H9 (cell line): ENCODE measurements around the gene HSD11B1. TPM values are rescaled to one million over a fixed set of nuclear protein-coding genes. Genes with fewer than 3 reads are reported as not detected.
A peak's percentile ranks its signal among the peaks of the same experiment; 100 is the strongest.

Source experiments
- DNase-seq: peaks from one replicate; pipeline ENCODE4 v3.0.0-alpha.2; 2017
- H2AFZ ChIP-seq: one replicate; pipeline ENCODE4 v1.6.1; 2013; ENCODE audit warnings: mild to moderate bottlenecking, low read length, control low read depth, moderate library complexity
- H2AK5ac ChIP-seq: 2 replicates; pipeline ENCODE4 v1.6.1; 2013; ENCODE audit warnings: low read length, control low read depth, mixed read lengths; ENCODE audit not compliant: insufficient read length
- H2BK120ac ChIP-seq: one replicate; pipeline ENCODE4 v1.6.1; 2013; ENCODE audit warnings: low read depth, mild to moderate bottlenecking, low read length, control low read depth, inconsistent platforms; ENCODE audit not compliant: poor library complexity, severe bottlenecking
- H2BK12ac ChIP-seq: 2 replicates; pipeline ENCODE4 v1.6.1; 2013; ENCODE audit warnings: low read length, control low read depth, mixed read lengths, low read depth; ENCODE audit not compliant: insufficient read length
- H2BK15ac ChIP-seq: 2 replicates; pipeline ENCODE4 v1.6.1; 2013; ENCODE audit warnings: low read depth, low read length, control low read depth
- H2BK20ac ChIP-seq: one replicate; pipeline ENCODE4 v1.6.1; 2013; ENCODE audit warnings: low read depth, mild to moderate bottlenecking, low read length, control low read depth, inconsistent platforms; ENCODE audit not compliant: poor library complexity, severe bottlenecking
- H2BK5ac ChIP-seq: 2 replicates; pipeline ENCODE4 v1.6.1; 2013; ENCODE audit warnings: low read length, control low read depth, mixed read lengths; ENCODE audit not compliant: insufficient read length
- H3K14ac ChIP-seq: 2 replicates; pipeline ENCODE4 v1.6.1; 2013; ENCODE audit warnings: low read length, control low read depth; ENCODE audit not compliant: insufficient read depth
- H3K18ac ChIP-seq: 2 replicates; pipeline ENCODE4 v1.6.1; 2013; ENCODE audit warnings: low read depth, mild to moderate bottlenecking, mixed read lengths, low read length, control low read depth; ENCODE audit not compliant: insufficient read length
- H3K23ac ChIP-seq: 2 replicates; pipeline ENCODE4 v1.6.1; 2013; ENCODE audit warnings: low read length, control low read depth, mixed read lengths, low read depth; ENCODE audit not compliant: insufficient read length
- H3K23me2 ChIP-seq: 2 replicates; pipeline ENCODE4 v1.6.1; 2013; ENCODE audit warnings: low read depth, mild to moderate bottlenecking, mixed read lengths, low read length, control low read depth; ENCODE audit not compliant: insufficient read length, poor library complexity, severe bottlenecking
- H3K27ac ChIP-seq: 2 replicates; pipeline ENCODE4 v1.5.1; 2013; ENCODE audit warnings: low read length, control low read depth, mixed read lengths, low read depth; ENCODE audit not compliant: insufficient read length
- H3K27me3 ChIP-seq: 2 replicates; pipeline ENCODE4 v1.6.1; 2013; ENCODE audit warnings: low read length, control low read depth, inconsistent platforms; ENCODE audit not compliant: insufficient read depth
- H3K4ac ChIP-seq: 2 replicates; pipeline ENCODE4 v1.6.1; 2013; ENCODE audit warnings: low read depth, mild to moderate bottlenecking, control low read depth, inconsistent platforms, low read length, moderate library complexity
- H3K4me1 ChIP-seq: 2 replicates; pipeline ENCODE4 v1.6.1; 2013; ENCODE audit warnings: low read length, control low read depth, inconsistent platforms; ENCODE audit not compliant: insufficient read depth
- H3K4me2 ChIP-seq: 2 replicates; pipeline ENCODE4 v1.6.1; 2013; ENCODE audit warnings: low read length, control low read depth, mixed read lengths; ENCODE audit not compliant: insufficient read length, insufficient read depth
- H3K56ac ChIP-seq: 2 replicates; pipeline ENCODE4 v1.6.1; 2013; ENCODE audit warnings: low read depth, mild to moderate bottlenecking, mixed read lengths, low read length, control low read depth; ENCODE audit not compliant: insufficient read length
- H3K79me1 ChIP-seq: 2 replicates; pipeline ENCODE4 v1.6.1; 2013; ENCODE audit warnings: low read depth, mild to moderate bottlenecking, moderate library complexity, low read length, control low read depth, inconsistent platforms; ENCODE audit not compliant: insufficient read depth, poor library complexity, severe bottlenecking
- H3K79me2 ChIP-seq: 2 replicates; pipeline ENCODE4 v1.6.1; 2013; ENCODE audit warnings: low read length, control low read depth, inconsistent platforms; ENCODE audit not compliant: insufficient read depth
- H3K9ac ChIP-seq: 2 replicates; pipeline ENCODE4 v1.6.1; 2013; ENCODE audit warnings: low read length, control low read depth, mixed read lengths; ENCODE audit not compliant: insufficient read length; ENCODE audit errors: extremely low read depth
- H3K9me3 ChIP-seq: one replicate; pipeline ENCODE4 v1.6.1; 2013; ENCODE audit warnings: low read depth, low read length, inconsistent platforms; ENCODE audit not compliant: control insufficient read depth
- H3T11ph ChIP-seq: one replicate; pipeline ENCODE4 v1.6.1; 2013; ENCODE audit warnings: mild to moderate bottlenecking, low read length, control low read depth, inconsistent platforms
- H4K20me1 ChIP-seq: one replicate; pipeline ENCODE4 v1.6.1; 2013; ENCODE audit not compliant: control insufficient read depth, insufficient read length, insufficient read depth
- H4K5ac ChIP-seq: 2 replicates; pipeline ENCODE4 v1.6.1; 2013; ENCODE audit warnings: low read depth, mild to moderate bottlenecking, mixed read lengths, low read length, control low read depth; ENCODE audit not compliant: insufficient read length
- H4K8ac ChIP-seq: replicated peaks from 2 replicates; pipeline ENCODE4 v1.6.1; 2013; ENCODE audit warnings: low read length, control low read depth, mixed read lengths, low read depth; ENCODE audit not compliant: insufficient read length
- H4K91ac ChIP-seq: 2 replicates; pipeline ENCODE4 v1.6.1; 2013; ENCODE audit warnings: low read depth, mild to moderate bottlenecking, moderate library complexity, mixed read lengths, low read length, control low read depth; ENCODE audit not compliant: insufficient read length
- H3K27ac Mint-ChIP-seq, 3 experiments: 2 replicates in 2 of 3; 3 replicates in 1 of 3; pipeline ENCODE4 v1.8.0; 2020 to 2021; ENCODE audit warnings: mixed read lengths in 3 of 3, mild to moderate bottlenecking in 1 of 3, moderate library complexity in 1 of 3
- H3K27me3 Mint-ChIP-seq: 2 replicates; pipeline ENCODE4 v1.8.0; 2021; ENCODE audit warnings: low read depth, mild to moderate bottlenecking, moderate library complexity, mixed read lengths
- H3K36me3 Mint-ChIP-seq, 3 experiments: 2 replicates in 2 of 3; 3 replicates in 1 of 3; pipeline ENCODE4 v1.8.0; 2020 to 2021; ENCODE audit warnings: low read depth in 3 of 3, mixed read lengths in 3 of 3; ENCODE audit not compliant: insufficient read depth in 1 of 3
- H3K4me1 Mint-ChIP-seq, 2 experiments: 2 replicates each; pipeline ENCODE4 v1.8.0; 2020; ENCODE audit warnings: mixed read lengths in 2 of 2
- H3K4me3 Mint-ChIP-seq, 2 experiments: 2 replicates in 1 of 2; 3 replicates in 1 of 2; pipeline ENCODE4 v1.8.0; 2020 to 2021; ENCODE audit warnings: mild to moderate bottlenecking in 2 of 2, mixed read lengths in 2 of 2, moderate library complexity in 1 of 2
- H3K9me3 Mint-ChIP-seq, 2 experiments: 2 replicates in 1 of 2; 3 replicates in 1 of 2; pipeline ENCODE4 v1.8.0; 2020; ENCODE audit warnings: mild to moderate bottlenecking in 2 of 2, mixed read lengths in 2 of 2, moderate library complexity in 1 of 2
- WGBS: extraction: QIAGEN DNeasy Blood & Tissue Kit; methylation state at CpG from one replicate; pipeline ENCODE4 v1.1.7; 2013; ENCODE audit warnings: missing lambda C conversion rate, low lambda C conversion rate, mixed read lengths; ENCODE audit not compliant: insufficient read length; ENCODE audit errors: extremely low coverage; 5-methylcytosine and 5-hydroxymethylcytosine counted together
- total RNA-seq: library from RNA; stranded (reverse); gene quantifications from 2 replicates; pipeline ENCODE4 v1.2.1, GENCODE V29; 2021
- TF ChIP-seq, protein P1 (sequence below): fragments of 200-600 bp; sonication (generic); conservative IDR thresholded peaks from 3 replicates; pipeline ENCODE4 v1.8.0; 2021; ENCODE audit warnings: antibody characterized with exemption, mild to moderate bottlenecking

The HSD11B1 gene
- total RNA-seq, 1 experiment from 2014 or later, result not detected

DNA sequence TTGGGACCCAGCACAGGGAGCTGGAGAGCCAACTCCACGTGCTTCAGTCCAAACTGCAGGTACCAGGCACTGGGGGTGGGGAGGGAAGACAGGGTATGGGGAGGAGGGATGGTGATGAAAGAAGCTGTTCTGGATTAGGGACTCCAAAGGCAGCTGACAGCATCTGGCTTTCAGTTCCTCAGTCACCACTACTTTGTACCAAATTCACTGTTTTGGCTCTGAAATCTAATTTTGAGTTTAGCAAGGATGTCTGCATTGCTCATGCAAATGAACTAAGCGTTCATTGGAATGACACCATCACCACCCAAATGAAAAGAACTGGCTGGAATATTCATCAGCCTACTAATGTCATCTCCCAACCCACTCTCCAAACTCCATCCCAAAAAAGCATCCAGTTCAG is 71.0 kb downstream of the HSD11B1 start:
- Histone ChIP-seq H3K56ac (no peak overlapping the region), H3K23ac (no peak overlapping the region), H3K4ac (no peak overlapping the region), H3K23me2 (no peaks in the 10 kb centered on the region), H2BK12ac (no peak overlapping the region), H3K14ac (0 out of 2 replicates have a peak overlapping the region, but pooled peaks have one; percentile 46), H4K5ac (no peak overlapping the region), H3K27ac (no peak overlapping the region), H4K20me1 (peaks cover 3% of the 10 kb centered on the region), H2BK20ac (no peak overlapping the region), H3K9ac (no peak overlapping the region), H3K79me1 (no peaks in the 10 kb centered on the region), H2BK120ac (no peak overlapping the region), H3K27me3 (no peaks in the 10 kb centered on the region), H3T11ph (no peak overlapping the region), H3K4me1 (no peaks in the 10 kb centered on the region), H2AK5ac (no peak overlapping the region), H3K9me3 (no peaks in the 10 kb centered on the region), H3K18ac (no peak overlapping the region), H4K8ac (no peak overlapping the region), H2AFZ (no peak overlapping the region), H4K91ac (no peak overlapping the region), H3K79me2 (no peaks in the 10 kb centered on the region), H2BK5ac (no peak overlapping the region), H2BK15ac (no peak overlapping the region), H3K4me2 (no peak overlapping the region)
- no CpG with 5 or more reads among the region's 2 CpGs for WGBS
- Mint-ChIP-seq H3K27ac (no peak overlapping the region), H3K4me3 (no peak overlapping the region), H3K4me1 (no peaks in the 10 kb centered on the region), H3K36me3 (no peaks in the 10 kb centered on the region), H3K9me3 (no peaks in the 10 kb centered on the region), H3K27me3 (peaks cover 6% of the 10 kb centered on the region; the same call in 1 of the 2 replicates)
- TF ChIP-seq, protein P1, sequence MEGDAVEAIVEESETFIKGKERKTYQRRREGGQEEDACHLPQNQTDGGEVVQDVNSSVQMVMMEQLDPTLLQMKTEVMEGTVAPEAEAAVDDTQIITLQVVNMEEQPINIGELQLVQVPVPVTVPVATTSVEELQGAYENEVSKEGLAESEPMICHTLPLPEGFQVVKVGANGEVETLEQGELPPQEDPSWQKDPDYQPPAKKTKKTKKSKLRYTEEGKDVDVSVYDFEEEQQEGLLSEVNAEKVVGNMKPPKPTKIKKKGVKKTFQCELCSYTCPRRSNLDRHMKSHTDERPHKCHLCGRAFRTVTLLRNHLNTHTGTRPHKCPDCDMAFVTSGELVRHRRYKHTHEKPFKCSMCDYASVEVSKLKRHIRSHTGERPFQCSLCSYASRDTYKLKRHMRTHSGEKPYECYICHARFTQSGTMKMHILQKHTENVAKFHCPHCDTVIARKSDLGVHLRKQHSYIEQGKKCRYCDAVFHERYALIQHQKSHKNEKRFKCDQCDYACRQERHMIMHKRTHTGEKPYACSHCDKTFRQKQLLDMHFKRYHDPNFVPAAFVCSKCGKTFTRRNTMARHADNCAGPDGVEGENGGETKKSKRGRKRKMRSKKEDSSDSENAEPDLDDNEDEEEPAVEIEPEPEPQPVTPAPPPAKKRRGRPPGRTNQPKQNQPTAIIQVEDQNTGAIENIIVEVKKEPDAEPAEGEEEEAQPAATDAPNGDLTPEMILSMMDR, result no peak
- DNase-seq, result no peak
